Right cardiac atrium (tissue), 5 donors: ENCODE results near the gene C4BPB. TPM values are rescaled to one million over a fixed set of nuclear protein-coding genes. Genes with fewer than 3 reads are reported as not detected.

Source experiments
- ATAC-seq, 2 donors: fragments of 200-7000 bp; cut with Tn5 transposase; one replicate each; pipeline versions ENCODE4 v1.8.0 to v1.9.1; 2020; ENCODE audit warnings: moderate library complexity in 2 of 2, mild to moderate bottlenecking in 1 of 2
- DNase-seq, 3 donors: peaks; one replicate each; pipeline ENCODE4 v3.0.0-alpha.2; 2020
- H3K27ac ChIP-seq: one replicate; pipeline ENCODE4 v1.5.1; 2013; ENCODE audit warnings: mild to moderate bottlenecking, low read length, control low read depth, moderate library complexity
- H3K27me3 ChIP-seq: one replicate; pipeline ENCODE4 v1.6.1; 2013; ENCODE audit not compliant: control insufficient read depth, insufficient read depth
- H3K4me1 ChIP-seq: one replicate; pipeline ENCODE4 v1.6.1; 2013; ENCODE audit warnings: low read length; ENCODE audit not compliant: control insufficient read depth, insufficient read depth
- H3K4me3 ChIP-seq: one replicate; pipeline ENCODE4 v1.5.1; 2013; ENCODE audit warnings: low read length, control low read depth
- H3K9me3 ChIP-seq: one replicate; pipeline ENCODE4 v1.6.1; 2013; ENCODE audit warnings: low read length; ENCODE audit not compliant: control insufficient read depth
- WGBS: extraction: QIAGEN DNeasy Blood & Tissue Kit; methylation state at CpG from one replicate; pipeline ENCODE4 v1.1.7; 2013; 5-methylcytosine and 5-hydroxymethylcytosine counted together
- intact Hi-C, 4 donors: fragments of 100-400 bp; cut with DNase I; formaldehyde crosslinking; loops; one replicate each; pipeline versions ENCODE4 v1.11.0 to v1.14.0; 2022 to 2023
- polyA plus RNA-seq: library from polyadenylated mRNA; stranded (reverse); fragments of 200-250 nt; gene quantifications from one replicate; pipeline ENCODE4 v1.2.3, GENCODE V29; 2013
- total RNA-seq, 4 donors: library from RNA; stranded (reverse); fragmentation: NEBNext Ultra II Directional; extraction: Animal tissue kit (Norgen Biotek cat#: 25700); gene quantifications; one replicate each; pipeline ENCODE4 v1.2.1, GENCODE V29; 2021
- donor health status: healthy with polysubstance abuse.
- donor health status: DM: no; HTN: yes; CAD: no.
- donor health status: DM: no; HTN: no; CAD: no.
- donor health status: DM: no; HTN: yes; CAD: no; lungs with severe emphysema.
- donor health status: DM: yes; HTN: yes; CAD: no.

C4BPB gene
- total and polyA plus RNA-seq, 5 donors, result 0.05 to 0.43 TPM; not detected in 3

DNA sequence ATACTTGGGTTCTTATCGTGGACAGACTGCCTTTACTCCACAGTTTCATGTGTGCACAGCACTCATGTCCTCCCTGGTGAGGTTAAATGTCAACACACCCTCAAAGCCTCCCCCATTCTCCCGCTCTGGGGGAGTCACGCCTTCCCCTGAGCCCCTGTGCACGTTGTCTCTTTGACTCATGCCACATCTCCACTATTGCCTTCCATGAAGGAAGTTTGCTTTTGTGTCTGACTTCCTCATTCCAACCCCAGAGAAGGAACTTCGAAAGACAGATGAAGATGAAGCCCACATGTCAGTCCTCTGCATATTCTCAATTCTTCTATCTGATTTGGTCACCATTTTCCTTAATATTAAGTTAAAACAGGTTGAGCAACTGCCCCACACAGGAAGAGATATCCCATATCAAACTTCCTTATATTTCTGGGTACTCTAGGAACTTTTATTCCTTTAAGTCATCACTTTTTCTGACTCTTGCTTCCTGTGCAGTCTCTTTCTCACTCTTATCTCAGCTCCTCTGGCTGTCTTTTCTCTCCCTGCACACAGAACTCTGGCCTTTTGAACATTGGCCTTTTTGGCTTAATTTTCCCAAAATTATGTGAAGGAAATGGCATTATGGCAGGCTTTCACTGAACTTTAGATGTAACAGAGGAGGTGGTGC is 56.9 kb downstream of the C4BPB start:
- no peaks in the 10 kb centered on the region for H3K9me3 ChIP-seq
- H3K27me3 ChIP-seq, result no peaks in the 10 kb centered on the region
- no peak overlapping the region for H3K27ac ChIP-seq
- 52% methylated on average over 5 of the region's 5 CpGs for WGBS
- no peaks in the 10 kb centered on the region for H3K4me1 ChIP-seq
- DNase-seq, result no peak
- no peak overlapping the region for H3K4me3 ChIP-seq
- no peak for ATAC-seq
- intact Hi-C loops, result no loop called here

Other genes starting within 250 kb of the C4BPB start
- gene IL20, start 223.2 kb upstream of the C4BPB start, total RNA-seq, result not detected
- gene IL20, start 223.2 kb upstream of the C4BPB start, polyA plus RNA-seq, result not detected
- not detected for gene IL24, start 191.4 kb upstream of the C4BPB start, total RNA-seq
- not detected for gene IL24, start 191.4 kb upstream of the C4BPB start, polyA plus RNA-seq
- 1 to 10 TPM; 1.7 to 2.7 (median 2.1) TPM for gene FCMR, start 166.9 kb upstream of the C4BPB start, total RNA-seq
- gene FCMR, start 166.9 kb upstream of the C4BPB start, polyA plus RNA-seq, result 0.81 TPM
- under 1 TPM in 3 of 4 donors, not detected in 1; 0.09 to 0.59 (median 0.17) TPM for gene PIGR, start 142.4 kb upstream of the C4BPB start, total RNA-seq
- 0.23 TPM for gene PIGR, start 142.4 kb upstream of the C4BPB start, polyA plus RNA-seq
- not detected for gene FCAMR, start 118.4 kb upstream of the C4BPB start, total RNA-seq
- gene FCAMR, start 118.4 kb upstream of the C4BPB start, polyA plus RNA-seq, result not detected
- under 1 TPM in 3 of 4 donors, not detected in 1; 0.06 to 0.14 (median 0.08) TPM for gene C1orf116, start 56.1 kb upstream of the C4BPB start, total RNA-seq
- 0.05 TPM for gene C1orf116, start 56.1 kb upstream of the C4BPB start, polyA plus RNA-seq
- gene YOD1, start 37.7 kb upstream of the C4BPB start, total RNA-seq, result 1 to 10 TPM; 4.6 to 5.0 (median 4.8) TPM
- 1.6 TPM for gene YOD1, start 37.7 kb upstream of the C4BPB start, polyA plus RNA-seq
- 10 to 100 TPM; 16.4 to 29.7 (median 21.7) TPM for gene PFKFB2, start 35.6 kb upstream of the C4BPB start, total RNA-seq
- 9.4 TPM for gene PFKFB2, start 35.6 kb upstream of the C4BPB start, polyA plus RNA-seq
- gene C4BPA, start 15.4 kb downstream of the C4BPB start, total RNA-seq, result under 1 TPM in 1 of 4 donors, not detected in 3; 0.14 TPM
- gene C4BPA, start 15.4 kb downstream of the C4BPB start, polyA plus RNA-seq, result not detected
- gene CD55, start 232.8 kb downstream of the C4BPB start, total RNA-seq, result 10 to 100 TPM; 57.9 to 93.4 (median 67.9) TPM
- 39.7 TPM for gene CD55, start 232.8 kb downstream of the C4BPB start, polyA plus RNA-seq